OCI-LY1 (cell line): Measurements from ENCODE around the gene ITCH.

Experiments
- CTCF ChIP-seq: fragments of 200-600 bp; sonication (generic), shearing (Covaris generic); IDR thresholded peaks from 2 replicates; pipeline ENCODE4 v1.5.1; 2017; ENCODE audit warnings: mild to moderate bottlenecking, antibody characterized with exemption, low read length, moderate library complexity, mixed read lengths
- EZH2 ChIP-seq: fragments of 200-600 bp; sonication (generic), shearing (Covaris generic); IDR thresholded peaks from 2 replicates; pipeline ENCODE4 v1.8.0; 2017; ENCODE audit warnings: borderline replicate concordance, mixed run types, mild to moderate bottlenecking, antibody characterized with exemption, low read length, moderate library complexity, mixed read lengths

GRCh38 chr20:34345402-34345736, 17.7 kb upstream of the ITCH start:
- TF ChIP-seq CTCF, result no peak
- no peak for TF ChIP-seq EZH2
